Measurements from ENCODE around the gene ANTXR2.
"Not testable (repeated sequence)": the region's sequence is repeated elsewhere in the genome, so short reads cannot be mapped to it uniquely, and the experiment has no call there.

ANTXR2 gene

DNA sequence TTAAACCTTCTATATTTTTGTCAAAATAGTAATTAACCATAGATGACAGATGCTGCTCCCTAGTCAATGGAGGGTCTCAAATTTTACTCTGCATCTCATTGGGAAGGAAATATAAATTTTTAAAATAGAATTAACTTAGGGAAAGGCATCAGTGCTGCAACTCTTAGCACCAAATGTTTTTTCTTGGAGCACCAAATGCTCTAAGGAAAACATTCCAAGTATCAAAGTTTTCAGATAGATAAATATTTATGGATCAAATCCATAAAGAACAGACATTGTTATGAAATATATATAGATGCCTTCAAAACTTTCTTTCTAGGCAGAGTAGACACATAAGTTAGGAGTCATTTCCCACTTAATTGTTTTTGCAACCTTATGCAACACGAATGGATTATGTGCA is 168.7 kb downstream of the ANTXR2 start:
- DNase-seq: no peak

DNA sequence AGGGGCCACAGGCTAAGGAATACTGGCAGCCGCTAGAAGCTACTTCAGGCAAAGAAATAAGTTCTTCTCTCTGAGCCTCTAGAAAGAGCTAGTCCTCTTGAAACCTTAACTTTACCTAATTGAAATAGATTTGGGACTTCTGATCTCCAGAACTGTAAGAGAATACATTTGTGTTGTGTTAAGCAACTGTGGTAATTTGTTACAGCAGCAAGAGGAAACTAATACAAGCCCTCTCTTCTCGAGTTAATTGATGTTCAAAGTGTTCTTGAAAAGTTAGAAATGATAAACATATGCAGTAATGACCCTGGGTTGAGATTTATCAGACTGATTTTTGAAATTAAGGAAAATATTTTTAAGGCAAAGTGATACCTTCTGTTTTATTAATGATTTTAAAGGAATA is 172.8 kb downstream of the ANTXR2 start:
- no peak for DNase-seq

DNA sequence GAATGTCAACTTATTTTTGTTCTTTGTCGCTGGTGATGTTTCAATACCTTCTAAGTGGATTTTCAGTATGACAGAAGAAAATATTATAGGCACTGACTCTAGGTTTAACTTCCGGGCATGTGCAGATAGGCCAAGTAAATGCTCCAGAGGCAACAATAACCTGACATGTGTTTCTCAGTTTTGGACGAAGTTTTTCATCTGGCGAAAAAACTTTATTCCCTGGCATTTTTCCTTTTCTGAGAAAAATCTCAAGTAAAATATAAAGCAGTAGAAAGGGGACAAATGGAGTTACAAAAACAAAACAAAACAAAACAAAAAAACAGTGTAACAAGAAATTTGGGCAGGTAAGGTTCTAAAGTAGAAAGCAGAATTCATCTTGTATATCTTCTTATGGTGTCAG is 173.5 kb downstream of the ANTXR2 start:
- no peak for DNase-seq

DNA sequence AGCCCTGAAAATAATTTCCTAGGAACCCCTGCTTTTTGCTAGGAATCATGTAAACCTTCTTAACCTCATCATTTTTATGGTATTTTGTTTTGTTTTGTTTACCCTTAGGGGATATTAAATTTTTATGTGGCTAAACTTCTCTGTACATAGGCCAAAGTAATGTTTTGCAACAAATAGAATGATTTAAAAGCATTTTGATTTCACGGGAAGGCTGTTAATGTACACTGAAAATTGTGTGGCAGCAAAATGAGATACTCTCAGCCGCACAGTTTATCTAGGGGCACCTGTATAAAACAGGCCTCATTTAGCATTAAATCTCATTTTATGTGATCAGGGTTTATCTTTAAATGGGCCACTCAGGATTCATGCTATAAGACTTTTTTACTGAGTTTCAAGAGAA is 175.0 kb downstream of the ANTXR2 start:
- DNase-seq: no peak

DNA sequence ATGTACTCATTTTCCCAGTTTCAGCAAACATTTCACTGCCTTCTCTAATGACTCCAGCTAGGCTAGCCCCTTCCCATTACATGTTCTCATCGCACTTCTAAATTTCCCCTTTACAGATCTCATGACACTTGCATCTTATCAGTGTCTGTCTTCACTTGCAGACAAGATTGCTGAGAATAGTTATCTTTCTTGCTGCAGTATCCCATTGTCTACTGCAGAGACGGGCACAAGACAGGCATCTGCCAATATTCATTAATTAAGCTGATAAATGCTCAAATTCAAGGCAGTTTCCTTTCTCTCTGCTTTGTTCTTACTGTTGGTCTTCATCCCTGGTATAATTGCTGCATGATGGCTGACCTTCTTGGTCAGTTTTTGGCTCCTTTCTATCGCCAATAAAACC is 175.9 kb downstream of the ANTXR2 start:
- DNase-seq: no peak

DNA sequence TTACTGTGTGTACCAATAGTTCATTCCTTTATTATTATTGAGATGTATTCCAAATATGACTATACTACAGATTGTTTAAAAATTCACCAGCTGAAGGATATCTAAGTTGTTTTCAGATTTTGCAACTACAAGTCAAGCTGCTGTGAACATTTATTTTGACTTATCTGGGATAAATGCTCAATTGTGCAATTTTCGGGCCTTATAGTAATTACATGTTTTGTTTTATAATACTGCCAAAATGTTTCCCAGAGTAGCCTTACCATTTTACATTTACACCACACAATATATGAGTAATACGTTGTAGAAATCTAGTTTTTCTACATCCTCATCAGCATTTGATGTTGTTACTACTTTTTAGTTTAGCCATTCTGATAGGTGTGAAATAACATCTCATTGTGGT is 179.6 kb downstream of the ANTXR2 start:
- DNase-seq: no peak

DNA sequence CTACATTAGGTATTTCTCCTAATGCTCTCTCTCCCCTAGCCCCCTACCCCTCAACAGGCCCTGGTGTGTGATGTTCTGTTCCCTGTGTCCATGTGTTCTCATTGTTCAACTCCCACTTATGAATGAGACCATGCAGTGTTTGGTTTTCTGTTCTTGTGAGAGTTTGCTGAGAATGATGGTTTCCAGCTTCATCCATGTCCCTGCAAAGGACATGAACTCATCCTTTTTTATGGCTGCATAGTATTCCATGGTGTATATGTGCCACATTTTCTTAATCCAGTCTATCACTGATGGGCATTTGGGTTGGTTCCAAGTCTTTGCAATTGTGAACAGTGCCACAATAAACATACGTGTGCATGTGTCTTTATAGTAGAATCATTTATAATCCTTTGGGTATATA is 184.0 kb downstream of the ANTXR2 start:
- not testable (repeated sequence) for DNase-seq

DNA sequence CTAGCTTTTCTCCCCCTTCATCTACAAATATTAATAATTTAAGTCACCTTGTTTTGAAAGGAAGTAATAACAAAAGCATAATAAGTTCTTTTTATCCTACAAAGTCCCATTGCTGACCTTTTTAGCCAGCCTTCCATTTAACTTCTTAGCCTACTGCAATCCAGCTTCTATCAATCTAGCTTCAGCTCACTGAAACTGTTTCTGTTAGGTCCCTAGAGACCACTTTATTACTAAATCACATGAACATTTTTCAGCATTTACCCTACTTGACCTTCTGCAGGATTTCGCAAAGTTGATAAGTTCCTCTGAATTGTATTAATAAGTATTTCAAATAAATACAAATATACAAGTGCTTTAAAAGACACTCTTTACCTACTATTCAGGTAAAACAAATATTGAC is 186.5 kb downstream of the ANTXR2 start:
- no peak for DNase-seq

DNA sequence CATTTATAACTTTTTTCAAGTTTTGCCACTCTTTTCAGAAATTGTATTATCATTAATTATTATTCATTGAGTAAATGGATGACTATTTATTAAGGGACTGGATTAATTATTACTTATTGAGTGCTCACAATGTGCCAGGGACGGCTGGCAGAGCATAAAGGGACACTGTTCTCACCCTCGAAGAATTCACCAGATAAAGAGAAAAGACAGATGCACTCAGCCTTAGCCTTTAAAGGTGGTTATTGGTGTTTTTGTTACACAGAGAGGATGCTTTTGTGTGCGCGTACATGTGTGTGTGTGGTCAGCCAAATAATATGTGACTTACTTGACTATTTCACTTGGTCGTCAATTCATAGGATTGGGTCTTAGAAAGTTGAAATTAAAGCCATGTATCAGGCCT is 187.0 kb downstream of the ANTXR2 start:
- DNase-seq: no peak

DNA sequence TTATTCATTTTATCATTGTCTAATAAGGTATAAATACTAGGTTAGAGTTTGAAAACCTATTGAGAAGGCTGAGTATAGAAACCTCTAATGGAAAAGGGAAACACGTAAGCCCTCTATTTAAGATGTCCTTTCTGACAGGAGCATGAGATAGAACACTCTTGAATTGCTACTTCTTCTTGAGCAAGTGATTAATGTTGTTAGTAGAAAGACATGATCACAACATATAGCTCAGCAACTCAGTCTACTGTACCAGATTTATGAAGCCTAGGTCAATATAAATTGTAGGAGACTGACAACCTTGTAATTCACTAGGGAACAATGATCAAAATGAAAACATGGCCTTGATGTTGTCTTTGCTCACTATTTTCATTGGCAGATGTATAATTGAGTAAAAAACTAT is 189.7 kb downstream of the ANTXR2 start:
- no peak for DNase-seq

DNA sequence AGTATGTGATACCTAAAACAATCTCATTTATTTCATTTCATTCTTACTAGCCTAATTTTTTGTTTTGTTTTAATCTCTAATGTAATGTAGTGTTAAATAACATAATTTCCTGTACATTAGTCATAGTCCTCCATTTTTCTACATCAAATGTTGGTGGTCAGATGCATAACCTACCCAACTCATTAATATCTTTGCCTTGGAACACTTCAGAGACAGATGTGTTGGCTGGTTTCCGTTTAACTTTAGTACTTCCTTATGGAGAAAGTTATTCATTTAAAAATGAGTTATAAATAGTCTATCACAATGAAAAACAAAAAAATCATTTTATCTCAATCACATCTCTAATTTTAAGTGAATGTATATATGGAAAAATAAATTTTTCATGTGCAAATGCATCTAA is 190.2 kb downstream of the ANTXR2 start:
- no peak for DNase-seq

DNA sequence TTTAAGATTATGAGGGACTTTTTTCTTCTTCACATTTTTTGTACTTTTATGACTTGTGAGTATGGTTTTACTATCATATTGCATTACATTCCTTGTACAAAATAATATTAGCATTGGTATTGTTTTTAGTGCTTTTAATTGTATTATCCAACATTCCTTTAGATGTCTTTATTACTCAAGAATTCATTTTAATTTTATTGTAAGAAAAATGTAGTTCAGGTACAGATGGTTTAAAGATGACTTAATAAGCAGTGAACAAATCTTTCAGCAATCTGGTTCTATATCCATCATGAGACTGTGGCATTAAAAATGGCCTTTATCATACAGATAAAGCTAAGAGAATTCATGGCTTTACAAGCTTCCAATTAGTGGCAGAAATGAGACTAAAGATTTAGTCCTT is 191.6 kb downstream of the ANTXR2 start:
- no peak for DNase-seq

DNA sequence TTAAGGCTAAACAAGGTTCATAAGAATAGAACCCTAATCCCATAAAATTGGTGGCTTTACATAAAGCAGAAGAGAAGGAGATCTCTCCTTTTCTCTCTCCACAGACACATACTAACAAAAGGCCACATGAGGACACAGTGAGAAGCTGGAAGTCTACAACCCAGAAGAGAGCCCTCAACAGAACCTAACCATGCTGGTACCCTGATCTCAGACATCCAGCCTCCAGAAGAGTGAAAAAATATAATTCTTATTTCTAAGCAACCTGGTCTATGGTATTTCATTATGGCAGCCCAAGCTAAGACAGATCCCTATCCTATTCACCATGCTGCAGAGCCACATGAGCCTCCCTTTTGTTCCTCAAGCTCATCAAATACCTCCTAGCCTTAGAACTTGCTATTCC is 195.5 kb downstream of the ANTXR2 start:
- DNase-seq: no peak

DNA sequence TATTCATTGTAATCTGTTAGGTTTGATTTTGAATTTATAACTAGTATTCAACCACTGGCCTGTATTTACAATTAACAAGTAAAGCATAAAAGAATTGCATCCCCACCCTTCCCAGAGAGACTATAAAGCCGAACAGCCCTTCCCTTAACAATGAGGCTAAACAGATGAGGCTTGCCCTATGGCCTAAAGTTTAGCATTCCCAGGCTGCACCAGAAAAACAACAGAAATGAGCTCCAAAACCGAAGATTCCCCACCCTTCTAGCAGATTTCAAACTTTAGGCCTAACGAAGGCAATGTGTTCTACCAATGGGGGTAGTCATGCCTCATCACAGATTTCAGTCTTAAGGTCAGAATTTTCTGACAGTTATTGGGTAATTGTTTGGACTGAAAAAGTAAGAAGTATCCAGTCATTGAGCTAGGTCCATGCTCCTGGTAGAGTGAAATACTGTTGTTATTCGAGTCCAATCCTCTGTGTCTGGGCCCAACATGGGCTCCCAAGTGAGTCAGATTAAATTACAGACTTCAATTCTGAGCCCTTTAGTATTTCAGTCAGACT is 197.6 kb downstream of the ANTXR2 start:
- peak; percentile 25 for DNase-seq

DNA sequence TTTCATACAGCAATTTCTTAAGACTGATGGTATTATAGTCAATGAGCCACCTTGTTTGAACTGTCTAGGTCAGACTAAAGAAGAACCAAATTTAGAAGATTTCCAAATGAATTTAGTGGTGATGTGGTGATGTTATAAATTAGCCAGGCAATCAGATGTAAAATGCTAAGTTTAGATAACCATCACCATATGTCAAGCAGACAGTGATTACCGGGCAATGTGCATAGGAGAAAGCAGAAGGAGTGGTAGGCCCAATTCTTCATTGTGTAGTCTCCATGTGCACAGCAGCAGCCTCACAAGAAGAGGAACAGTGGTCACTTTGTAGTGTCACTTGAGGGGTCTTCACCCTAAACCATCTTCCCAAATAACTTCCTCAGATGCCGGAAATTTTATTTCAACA is 198.8 kb downstream of the ANTXR2 start:
- DNase-seq: no peak

DNA sequence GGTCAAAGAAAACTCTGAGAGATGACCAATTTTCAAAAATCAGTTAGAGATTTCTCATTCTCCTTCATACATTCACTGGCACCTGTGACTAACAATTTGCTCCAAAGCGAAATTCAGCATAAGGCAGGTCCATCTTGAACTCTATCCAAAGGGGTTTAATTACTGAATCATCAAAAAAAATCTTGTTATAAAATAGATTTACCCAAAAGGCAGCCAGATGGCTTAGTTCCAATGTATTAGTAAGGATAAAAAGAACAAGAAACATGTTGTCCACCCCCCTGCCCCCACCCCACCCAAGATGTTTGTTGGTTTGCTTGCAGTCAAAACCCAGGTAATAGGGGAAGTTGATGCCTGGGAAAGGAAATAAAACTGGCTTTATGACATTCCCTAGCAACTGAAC is 200.3 kb downstream of the ANTXR2 start:
- DNase-seq: no peak

DNA sequence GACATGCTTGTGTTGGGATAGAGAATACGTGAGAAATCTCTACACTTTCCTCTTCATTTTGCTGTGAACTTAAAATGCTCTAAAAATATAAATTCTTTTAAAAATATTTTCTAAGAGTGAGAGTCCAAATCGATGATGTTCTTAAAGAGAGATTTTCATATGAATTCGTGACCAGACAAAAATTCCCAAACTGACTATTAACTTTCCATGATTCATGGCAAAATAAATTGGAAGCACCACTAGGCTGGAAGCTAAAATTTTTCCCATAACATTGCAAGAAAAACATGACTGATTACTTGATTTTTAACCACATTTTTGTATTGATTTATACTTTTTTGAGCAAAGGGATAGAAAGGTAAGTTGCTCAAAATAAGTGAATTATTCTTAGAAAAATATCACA is 201.1 kb downstream of the ANTXR2 start:
- DNase-seq: no peak

DNA sequence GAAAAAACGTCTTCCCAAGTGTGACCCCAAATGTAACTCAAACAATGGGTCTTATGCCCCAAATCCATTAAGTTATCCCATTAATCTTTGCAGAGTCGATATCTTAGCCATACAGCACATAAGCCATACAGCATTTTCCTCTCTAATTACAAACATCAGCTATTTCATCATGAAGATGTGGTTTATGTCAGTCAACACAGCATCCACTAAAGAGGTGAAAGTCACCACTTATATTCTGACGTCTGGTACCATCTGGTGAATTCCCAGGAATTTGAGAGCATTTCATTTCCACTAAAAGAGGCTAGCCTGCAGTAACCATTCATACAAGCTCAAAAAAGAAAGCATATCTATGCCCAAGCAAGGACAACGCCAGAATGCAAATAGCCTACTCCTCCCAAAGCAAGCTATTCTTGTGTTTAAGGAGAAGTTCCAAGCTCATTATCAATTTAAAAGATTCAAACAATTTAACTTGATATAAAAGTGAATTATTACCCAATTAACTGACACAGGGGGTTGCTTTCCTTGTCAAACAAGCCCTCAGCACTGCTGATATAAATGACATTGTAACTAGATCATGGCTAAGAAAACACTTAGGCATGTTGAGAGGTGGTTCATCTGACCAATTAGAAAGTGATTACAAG is 203.3 kb downstream of the ANTXR2 start:
- DNase-seq: no peak

DNA sequence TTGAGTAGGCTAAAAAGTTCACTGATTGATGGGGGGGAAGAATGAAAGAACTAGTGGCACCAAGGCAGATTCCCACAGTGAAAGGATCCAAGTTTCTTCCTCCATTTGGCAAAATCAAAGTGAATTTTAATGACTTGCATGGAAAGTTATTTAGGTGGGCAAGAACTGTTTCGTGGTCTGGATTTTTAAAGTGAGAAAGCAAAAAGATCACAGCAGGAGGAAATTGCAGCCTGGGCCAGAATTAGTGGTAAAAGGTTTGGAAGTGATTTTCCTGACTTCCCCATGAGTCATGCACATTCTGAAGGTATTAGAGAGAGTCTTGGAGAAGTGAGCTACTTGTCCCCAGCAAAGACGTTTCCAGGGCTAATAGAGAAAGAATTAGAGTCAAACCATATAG is 207.8 kb downstream of the ANTXR2 start:
- no peak for DNase-seq

DNA sequence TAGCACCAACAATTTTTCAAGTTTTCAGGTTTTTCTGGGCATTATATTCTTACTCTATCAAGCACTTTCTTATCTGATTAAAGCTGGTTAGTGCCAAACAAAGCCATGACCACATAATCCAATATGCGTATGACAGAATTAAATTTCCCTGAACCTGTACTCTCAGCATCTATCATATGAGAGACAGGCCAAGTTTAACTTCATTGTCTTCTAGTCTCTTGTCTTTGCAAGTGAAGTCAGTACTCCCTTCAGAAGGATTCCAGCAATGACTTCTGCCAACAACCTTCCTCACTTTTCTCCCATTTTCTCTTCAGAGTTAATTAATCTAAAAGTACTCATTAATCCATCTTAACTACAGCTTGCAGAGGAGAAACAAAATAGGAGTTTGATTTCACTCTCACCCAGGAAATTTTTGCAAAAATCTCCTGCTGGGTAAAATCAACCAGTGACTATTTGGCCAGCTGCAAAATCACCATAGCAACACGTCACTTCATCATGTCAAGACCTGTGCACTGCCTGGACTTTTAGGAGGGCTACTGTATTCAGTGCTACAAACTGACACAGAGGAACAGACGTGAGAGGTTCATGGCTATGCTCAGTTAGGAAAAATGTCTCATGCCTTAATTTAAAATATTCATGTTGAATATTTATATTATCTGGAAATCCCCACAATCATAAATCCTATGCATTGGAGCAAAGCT is 208.4 kb downstream of the ANTXR2 start:
- DNase-seq: peak; percentile 81

DNA sequence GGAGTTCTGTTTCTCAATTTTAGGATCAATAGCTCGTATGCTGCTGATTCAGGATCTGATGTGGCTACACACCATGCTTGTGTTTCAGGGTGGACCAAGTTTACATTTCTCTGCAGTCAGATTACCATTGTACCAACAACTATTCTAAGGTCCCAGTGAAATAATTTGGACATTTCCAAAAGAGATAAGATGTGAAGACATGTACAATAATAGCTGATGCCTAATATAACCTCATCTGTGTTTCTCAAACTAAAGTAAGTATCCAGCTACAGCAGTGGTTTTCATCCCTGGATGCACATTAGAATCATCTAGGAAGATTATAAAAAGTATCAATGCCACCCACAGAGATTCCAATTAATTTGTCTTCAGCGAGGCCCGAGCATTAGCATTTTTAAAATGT is 209.7 kb downstream of the ANTXR2 start:
- DNase-seq: no peak

DNA sequence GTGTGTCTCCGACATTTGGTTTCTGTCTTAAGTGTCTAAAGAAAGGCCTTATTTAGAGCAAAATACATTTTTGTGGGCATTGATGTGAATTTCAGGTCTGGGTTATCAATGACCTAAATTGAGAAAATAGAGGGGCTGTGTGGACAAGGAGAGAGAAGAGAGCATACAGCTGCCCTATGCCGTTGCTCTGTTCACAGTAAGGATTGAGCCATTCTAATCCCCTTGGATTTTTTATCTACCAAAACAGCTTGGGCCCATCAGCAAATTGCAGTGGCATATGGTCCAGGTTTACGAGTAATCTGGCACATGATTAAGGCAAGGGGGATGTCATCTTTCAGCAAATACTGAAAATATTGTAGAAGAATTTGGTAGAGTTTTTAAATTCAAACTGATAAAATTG is 210.2 kb downstream of the ANTXR2 start:
- no peak for DNase-seq

DNA sequence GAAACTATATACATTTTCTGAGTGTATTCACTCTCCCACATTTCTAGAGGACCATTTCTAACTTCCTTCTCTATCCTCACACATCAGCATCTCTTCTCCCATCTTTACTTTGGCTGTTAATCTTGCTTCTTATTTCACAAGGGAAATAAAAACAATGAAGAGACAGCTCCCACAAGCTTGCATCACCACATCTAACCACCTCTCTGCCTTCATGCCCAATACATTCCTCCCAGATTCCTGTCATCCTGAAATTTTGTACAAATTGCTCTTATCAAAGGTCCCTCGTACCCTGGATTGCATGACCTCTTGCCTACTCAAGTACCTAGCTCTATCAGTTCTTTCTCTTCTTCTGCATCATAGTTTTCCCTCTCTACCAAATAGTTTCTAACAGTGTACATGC is 215.2 kb downstream of the ANTXR2 start:
- DNase-seq: no peak

DNA sequence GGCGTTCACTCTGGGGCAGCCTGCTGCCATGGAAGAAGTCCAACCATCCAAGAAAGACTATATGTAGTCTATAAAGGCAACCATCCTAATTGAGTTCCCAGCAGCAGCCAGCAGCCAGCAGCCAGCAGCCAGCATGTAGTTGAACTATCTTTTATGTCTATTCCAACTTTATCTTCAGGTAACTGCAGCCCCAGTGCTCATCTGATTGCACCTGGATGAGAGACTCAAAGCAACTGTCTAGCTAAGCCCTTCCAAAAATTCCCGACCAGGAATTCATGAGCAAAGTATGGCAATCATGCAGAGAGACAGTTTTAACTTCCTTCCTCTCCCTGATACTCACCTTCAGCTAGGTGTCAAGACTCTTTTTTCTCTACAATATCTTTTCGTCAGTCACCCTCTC is 216.8 kb downstream of the ANTXR2 start:
- no peak for DNase-seq
